SK-N-SH treated with all-trans-retinoic acid at 6 μM for 48 hours (cell line): Measurements from ENCODE around the gene SAMD13.

Experiments used
- ATAC-seq: fragments of 200-7000 bp; cut with Tn5 transposase; 3 replicates; pipeline ENCODE4 v1.9.1; 2020; ENCODE audit warnings: mild to moderate bottlenecking, moderate library complexity
- ARNTL ChIP-seq: fragments of 450-650 bp; formaldehyde crosslinking; IDR thresholded peaks from 2 replicates; pipeline ENCODE4 v1.5.0; 2020; ENCODE audit warnings: low read depth, mild to moderate bottlenecking, moderate library complexity, borderline replicate concordance
- BACH2 ChIP-seq: fragments of 250-450 bp; sonication (Bioruptor Pico); IDR thresholded peaks from 2 replicates; pipeline ENCODE4 v1.9.0; 2021; ENCODE audit warnings: mild to moderate bottlenecking, borderline replicate concordance
- CREB5 ChIP-seq: fragments of 250-450 bp; sonication (Bioruptor Pico); IDR thresholded peaks from 2 replicates; pipeline ENCODE4 v1.5.1; 2020; ENCODE audit warnings: low read depth, mild to moderate bottlenecking, moderate library complexity
- CSDC2 ChIP-seq: fragments of 250-450 bp; sonication (Bioruptor Pico); IDR thresholded peaks from 2 replicates; pipeline ENCODE4 v1.5.0; 2020; ENCODE audit warnings: mild to moderate bottlenecking, moderate library complexity
- CSRNP3 ChIP-seq: fragments of 250-450 bp; sonication (Bioruptor Pico); IDR thresholded peaks from 2 replicates; pipeline ENCODE4 v1.5.1; 2021; ENCODE audit warnings: mild to moderate bottlenecking, moderate library complexity
- GLIS3 ChIP-seq: fragments of 250-450 bp; sonication (Bioruptor Pico); IDR thresholded peaks from 2 replicates; pipeline ENCODE4 v1.5.0; 2020; ENCODE audit warnings: mild to moderate bottlenecking, moderate library complexity
- ISL1 ChIP-seq: fragments of 250-450 bp; sonication (Bioruptor Pico); IDR thresholded peaks from 2 replicates; pipeline ENCODE4 v2.1.2; 2022; ENCODE audit warnings: mild to moderate bottlenecking, moderate library complexity
- OSR1 ChIP-seq: fragments of 250-450 bp; sonication (Bioruptor Pico); IDR thresholded peaks from 2 replicates; pipeline ENCODE4 v1.8.0; 2022; ENCODE audit warnings: moderate library complexity, mild to moderate bottlenecking, inconsistent platforms
- POU6F1 ChIP-seq: fragments of 250-450 bp; sonication (Bioruptor Pico); IDR thresholded peaks from 2 replicates; pipeline ENCODE4 v1.8.0; 2021; ENCODE audit warnings: low read depth, mild to moderate bottlenecking, moderate library complexity, borderline replicate concordance
- PPARA ChIP-seq: fragments of 250-450 bp; sonication (Bioruptor Pico); IDR thresholded peaks from 2 replicates; pipeline ENCODE4 v1.5.0; 2020; ENCODE audit warnings: mild to moderate bottlenecking, borderline replicate concordance
- RARB ChIP-seq: fragments of 250-450 bp; sonication (Bioruptor Pico); IDR thresholded peaks from 2 replicates; pipeline ENCODE4 v1.8.0; 2021; ENCODE audit warnings: mild to moderate bottlenecking, moderate library complexity
- SNAI2 ChIP-seq: fragments of 250-450 bp; sonication (Bioruptor Pico); IDR thresholded peaks from 2 replicates; pipeline ENCODE4 v1.5.0; 2020; ENCODE audit warnings: mild to moderate bottlenecking, moderate library complexity
- TOX ChIP-seq: fragments of 250-450 bp; sonication (Bioruptor Pico); IDR thresholded peaks from 2 replicates; pipeline ENCODE4 v1.8.0; 2021; ENCODE audit warnings: mild to moderate bottlenecking, moderate library complexity, borderline replicate concordance
- ZC3H10 ChIP-seq: fragments of 250-450 bp; sonication (Bioruptor Pico); IDR thresholded peaks from 2 replicates; pipeline ENCODE4 v1.5.1; 2021; ENCODE audit warnings: mild to moderate bottlenecking, moderate library complexity
- ZFP3 ChIP-seq: fragments of 250-450 bp; sonication (Bioruptor Pico); IDR thresholded peaks from 2 replicates; pipeline ENCODE4 v1.5.0; 2020; ENCODE audit warnings: mild to moderate bottlenecking, moderate library complexity
- ZFP30 ChIP-seq: fragments of 450-650 bp; formaldehyde crosslinking; IDR thresholded peaks from 2 replicates; pipeline ENCODE4 v1.5.0; 2022; ENCODE audit warnings: mild to moderate bottlenecking, moderate library complexity
- ZNF565 ChIP-seq: fragments of 450-650 bp; formaldehyde crosslinking; conservative IDR thresholded peaks from 2 replicates; pipeline ENCODE4 v1.5.0; 2020; ENCODE audit warnings: low read depth, mild to moderate bottlenecking, moderate library complexity
- ZNF70 ChIP-seq: fragments of 450-650 bp; formaldehyde crosslinking; IDR thresholded peaks from 2 replicates; pipeline ENCODE4 v1.5.0; 2020; ENCODE audit warnings: mild to moderate bottlenecking, moderate library complexity
- ZNF8 ChIP-seq: fragments of 450-650 bp; formaldehyde crosslinking; IDR thresholded peaks from 2 replicates; pipeline ENCODE4 v1.5.0; 2020; ENCODE audit warnings: mild to moderate bottlenecking, moderate library complexity
- TF ChIP-seq, protein P1 (sequence below): fragments of 250-450 bp; sonication (Bioruptor Pico); IDR thresholded peaks from 2 replicates; pipeline ENCODE4 v1.5.0; 2020; ENCODE audit warnings: mild to moderate bottlenecking, moderate library complexity
- TF ChIP-seq, protein P2 (sequence below): fragments of 250-450 bp; sonication (Bioruptor Pico); IDR thresholded peaks from 2 replicates; pipeline ENCODE4 v1.8.0; 2020; ENCODE audit warnings: mild to moderate bottlenecking, moderate library complexity, borderline replicate concordance

SAMD13 gene

DNA sequence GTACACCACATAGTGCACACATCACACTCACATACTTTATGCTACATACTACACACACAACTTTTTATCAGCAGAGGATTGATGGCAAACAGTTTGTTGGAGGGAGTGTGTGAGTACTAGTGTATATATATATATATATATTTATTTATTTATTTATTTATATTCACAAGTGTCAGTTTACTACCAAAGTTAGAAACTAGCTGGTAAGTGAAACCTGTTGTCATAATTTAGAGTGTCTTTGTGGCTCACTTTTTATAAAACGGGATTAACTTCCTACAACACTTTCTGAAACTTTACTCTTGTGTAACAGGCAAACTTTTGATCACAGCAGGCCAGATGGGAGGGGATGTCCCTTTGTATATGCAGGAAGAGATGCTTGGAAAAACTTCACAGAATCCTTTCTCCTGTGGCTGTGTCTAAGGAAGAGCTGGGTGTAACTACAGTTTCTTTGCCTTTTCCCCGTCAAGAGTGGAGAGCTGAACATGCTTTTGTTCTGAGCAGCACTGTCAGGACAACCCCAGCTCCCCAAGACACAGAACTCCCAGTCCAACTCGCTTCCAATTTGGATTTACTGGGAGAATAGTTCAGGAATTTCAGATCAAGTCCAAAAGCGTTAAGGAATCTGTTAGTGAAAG, 1.9 kb upstream of the SAMD13 start (continued):
- TF ChIP-seq BACH2 (CRISPR knock-in tag), result no peak
- TF ChIP-seq, all 23 proteins: peak for 0

DNA sequence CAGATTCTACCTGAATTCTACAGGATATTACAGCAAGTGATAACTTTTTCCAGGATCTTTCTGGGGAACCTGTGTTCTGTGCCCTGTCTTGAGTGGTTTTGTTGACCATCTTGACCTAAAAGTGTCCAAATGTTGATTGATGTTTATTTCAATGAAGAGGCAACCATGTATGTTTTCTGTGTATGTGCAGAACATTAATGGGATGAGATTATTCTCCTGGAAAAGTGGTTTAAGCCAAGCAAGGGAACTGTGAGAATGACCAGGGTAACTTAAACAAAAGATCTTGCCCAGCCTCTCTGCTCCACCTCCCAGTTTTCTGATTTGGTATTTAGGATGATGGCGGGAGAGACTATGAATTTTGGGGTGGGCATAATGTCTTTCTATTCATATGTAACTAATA, 1.0 kb upstream of the SAMD13 start:
- ATAC-seq, result no peak
- no peak for TF ChIP-seq OSR1 (CRISPR knock-in tag)
- no peak for TF ChIP-seq ZFP30
- no peak for TF ChIP-seq ARNTL
- no peak for TF ChIP-seq ZC3H10 (CRISPR knock-in tag)
- TF ChIP-seq TOX (CRISPR knock-in tag), result no peak
- TF ChIP-seq, protein P1, sequence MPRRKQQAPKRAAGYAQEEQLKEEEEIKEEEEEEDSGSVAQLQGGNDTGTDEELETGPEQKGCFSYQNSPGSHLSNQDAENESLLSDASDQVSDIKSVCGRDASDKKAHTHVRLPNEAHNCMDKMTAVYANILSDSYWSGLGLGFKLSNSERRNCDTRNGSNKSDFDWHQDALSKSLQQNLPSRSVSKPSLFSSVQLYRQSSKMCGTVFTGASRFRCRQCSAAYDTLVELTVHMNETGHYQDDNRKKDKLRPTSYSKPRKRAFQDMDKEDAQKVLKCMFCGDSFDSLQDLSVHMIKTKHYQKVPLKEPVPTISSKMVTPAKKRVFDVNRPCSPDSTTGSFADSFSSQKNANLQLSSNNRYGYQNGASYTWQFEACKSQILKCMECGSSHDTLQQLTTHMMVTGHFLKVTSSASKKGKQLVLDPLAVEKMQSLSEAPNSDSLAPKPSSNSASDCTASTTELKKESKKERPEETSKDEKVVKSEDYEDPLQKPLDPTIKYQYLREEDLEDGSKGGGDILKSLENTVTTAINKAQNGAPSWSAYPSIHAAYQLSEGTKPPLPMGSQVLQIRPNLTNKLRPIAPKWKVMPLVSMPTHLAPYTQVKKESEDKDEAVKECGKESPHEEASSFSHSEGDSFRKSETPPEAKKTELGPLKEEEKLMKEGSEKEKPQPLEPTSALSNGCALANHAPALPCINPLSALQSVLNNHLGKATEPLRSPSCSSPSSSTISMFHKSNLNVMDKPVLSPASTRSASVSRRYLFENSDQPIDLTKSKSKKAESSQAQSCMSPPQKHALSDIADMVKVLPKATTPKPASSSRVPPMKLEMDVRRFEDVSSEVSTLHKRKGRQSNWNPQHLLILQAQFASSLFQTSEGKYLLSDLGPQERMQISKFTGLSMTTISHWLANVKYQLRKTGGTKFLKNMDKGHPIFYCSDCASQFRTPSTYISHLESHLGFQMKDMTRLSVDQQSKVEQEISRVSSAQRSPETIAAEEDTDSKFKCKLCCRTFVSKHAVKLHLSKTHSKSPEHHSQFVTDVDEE (CRISPR knock-in tag), result no peak
- TF ChIP-seq RARB (CRISPR knock-in tag), result no peak
- TF ChIP-seq PPARA (CRISPR knock-in tag), result no peak
- TF ChIP-seq, protein P2, sequence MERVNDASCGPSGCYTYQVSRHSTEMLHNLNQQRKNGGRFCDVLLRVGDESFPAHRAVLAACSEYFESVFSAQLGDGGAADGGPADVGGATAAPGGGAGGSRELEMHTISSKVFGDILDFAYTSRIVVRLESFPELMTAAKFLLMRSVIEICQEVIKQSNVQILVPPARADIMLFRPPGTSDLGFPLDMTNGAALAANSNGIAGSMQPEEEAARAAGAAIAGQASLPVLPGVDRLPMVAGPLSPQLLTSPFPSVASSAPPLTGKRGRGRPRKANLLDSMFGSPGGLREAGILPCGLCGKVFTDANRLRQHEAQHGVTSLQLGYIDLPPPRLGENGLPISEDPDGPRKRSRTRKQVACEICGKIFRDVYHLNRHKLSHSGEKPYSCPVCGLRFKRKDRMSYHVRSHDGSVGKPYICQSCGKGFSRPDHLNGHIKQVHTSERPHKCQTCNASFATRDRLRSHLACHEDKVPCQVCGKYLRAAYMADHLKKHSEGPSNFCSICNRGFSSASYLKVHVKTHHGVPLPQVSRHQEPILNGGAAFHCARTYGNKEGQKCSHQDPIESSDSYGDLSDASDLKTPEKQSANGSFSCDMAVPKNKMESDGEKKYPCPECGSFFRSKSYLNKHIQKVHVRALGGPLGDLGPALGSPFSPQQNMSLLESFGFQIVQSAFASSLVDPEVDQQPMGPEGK (CRISPR knock-in tag), result no peak
- no peak for TF ChIP-seq ISL1 (CRISPR knock-in tag)
- TF ChIP-seq ZFP3, result no peak
- TF ChIP-seq BACH2 (CRISPR knock-in tag), result no peak
- no peak for TF ChIP-seq CSDC2
- TF ChIP-seq POU6F1 (CRISPR knock-in tag), result no peak
- TF ChIP-seq SNAI2 (CRISPR knock-in tag), result no peak
- no peak for TF ChIP-seq CSRNP3 (CRISPR knock-in tag)
- TF ChIP-seq ZNF8 (CRISPR knock-in tag), result no peak
- TF ChIP-seq ZNF70 (CRISPR knock-in tag), result no peak
- TF ChIP-seq CREB5 (CRISPR knock-in tag), result no peak

DNA sequence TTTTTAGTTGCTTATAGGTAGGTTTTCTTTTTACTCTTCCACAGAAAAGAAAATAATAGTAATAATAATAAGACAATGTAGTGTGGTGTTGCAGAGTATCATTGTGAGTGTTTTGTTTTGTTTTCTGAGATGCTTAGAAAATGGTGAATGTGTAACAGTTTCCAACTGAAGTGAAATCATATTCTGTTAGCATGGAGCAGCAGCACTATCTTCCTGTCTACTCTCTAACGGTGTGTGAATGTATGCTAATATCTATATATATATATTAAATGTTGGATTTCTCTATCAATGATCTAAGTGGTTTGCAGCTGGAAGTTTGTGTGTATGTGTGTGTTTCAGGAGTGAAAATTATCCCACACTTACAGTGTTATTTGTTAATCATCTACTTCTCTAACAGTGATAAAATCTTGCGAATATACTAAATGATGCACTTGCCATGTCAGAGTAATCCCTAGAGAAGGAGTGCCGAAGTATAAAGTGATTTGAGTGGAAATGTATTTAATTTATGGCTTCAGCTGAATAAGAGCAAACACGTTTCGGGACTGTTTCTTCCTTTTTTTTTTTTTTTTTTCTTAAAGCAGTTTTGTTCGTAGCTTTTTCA, 377 bp downstream of the SAMD13 start:
- no peak for ATAC-seq
- no peak for TF ChIP-seq CSRNP3 (CRISPR knock-in tag)
- no peak for TF ChIP-seq OSR1 (CRISPR knock-in tag)
- TF ChIP-seq ZFP3, result no peak
- no peak for TF ChIP-seq ZNF8 (CRISPR knock-in tag)
- TF ChIP-seq PPARA (CRISPR knock-in tag), result no peak
- no peak for TF ChIP-seq POU6F1 (CRISPR knock-in tag)
- no peak for TF ChIP-seq ZC3H10 (CRISPR knock-in tag)
- TF ChIP-seq ZFP30, result no peak
- TF ChIP-seq, protein P1 (CRISPR knock-in tag), result no peak
- TF ChIP-seq TOX (CRISPR knock-in tag), result no peak
- no peak for TF ChIP-seq ZNF70 (CRISPR knock-in tag)
- TF ChIP-seq ZNF565 (CRISPR knock-in tag), result no peak
- no peak for TF ChIP-seq GLIS3 (CRISPR knock-in tag)
